Left forelimb (tissue), 1 donor: ENCODE data around the gene RNU2-63P.
"Not testable (repeated sequence)": the region's sequence is repeated elsewhere in the genome, so short reads cannot be mapped to it uniquely, and the experiment has no call there.

Source experiments
- DNase-seq: peaks from one replicate; pipeline ENCODE4 v3.0.0-alpha.2; 2018; ENCODE audit warnings: low spot score

Gene RNU2-63P

GRCh38 chr2:88016086-88016959 lies at the start of gene RNU2-63P:
TSS of gene RNU2-63P (minus strand) at chr2:88016547.
- peak; percentile 80 for DNase-seq

GRCh38 chr2:88061295-88061694 lies 44.9 kb upstream of the RNU2-63P start:
- no peak for DNase-seq

DNA sequence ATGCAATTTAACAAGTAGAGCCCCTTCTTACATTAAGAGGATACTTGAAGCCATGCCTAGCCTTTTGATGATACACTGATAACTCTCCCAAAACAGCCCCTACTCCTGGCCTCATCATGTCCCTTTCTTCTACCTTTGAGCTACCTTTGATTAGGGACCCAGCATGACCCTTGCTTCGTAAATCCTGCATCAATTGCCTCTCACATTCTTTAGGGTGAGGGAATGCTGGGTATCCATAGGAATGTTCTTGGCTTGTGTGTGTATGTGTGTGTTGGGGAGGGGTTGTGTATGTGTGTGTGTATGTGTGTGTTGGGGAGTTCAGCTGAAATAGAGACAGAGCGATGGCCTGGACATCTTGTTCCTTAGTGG lies 44.5 kb upstream of the RNU2-63P start:
- no peak for DNase-seq

GRCh38 chr2:88059979-88060906 lies 43.9 kb upstream of the RNU2-63P start:
- DNase-seq = no peak

- no peak for DNase-seq
Observed at GRCh38 chr2:88058191-88058590, 41.8 kb upstream of the RNU2-63P start.

GRCh38 chr2:88057437-88057844 lies 41.1 kb upstream of the RNU2-63P start:
- no peak for DNase-seq

- peak; percentile 93 for DNase-seq
Observed at GRCh38 chr2:88055371-88056128, 39.2 kb upstream of the RNU2-63P start, which contains the start of gene KRCC1. TSS of gene KRCC1 (minus strand) at chr2:88055783. CDS start at chr2:88028563, 27,220 bp downstream.

- DNase-seq = no peak
Observed at GRCh38 chr2:88054782-88055370, 38.5 kb upstream of the RNU2-63P start.

DNA sequence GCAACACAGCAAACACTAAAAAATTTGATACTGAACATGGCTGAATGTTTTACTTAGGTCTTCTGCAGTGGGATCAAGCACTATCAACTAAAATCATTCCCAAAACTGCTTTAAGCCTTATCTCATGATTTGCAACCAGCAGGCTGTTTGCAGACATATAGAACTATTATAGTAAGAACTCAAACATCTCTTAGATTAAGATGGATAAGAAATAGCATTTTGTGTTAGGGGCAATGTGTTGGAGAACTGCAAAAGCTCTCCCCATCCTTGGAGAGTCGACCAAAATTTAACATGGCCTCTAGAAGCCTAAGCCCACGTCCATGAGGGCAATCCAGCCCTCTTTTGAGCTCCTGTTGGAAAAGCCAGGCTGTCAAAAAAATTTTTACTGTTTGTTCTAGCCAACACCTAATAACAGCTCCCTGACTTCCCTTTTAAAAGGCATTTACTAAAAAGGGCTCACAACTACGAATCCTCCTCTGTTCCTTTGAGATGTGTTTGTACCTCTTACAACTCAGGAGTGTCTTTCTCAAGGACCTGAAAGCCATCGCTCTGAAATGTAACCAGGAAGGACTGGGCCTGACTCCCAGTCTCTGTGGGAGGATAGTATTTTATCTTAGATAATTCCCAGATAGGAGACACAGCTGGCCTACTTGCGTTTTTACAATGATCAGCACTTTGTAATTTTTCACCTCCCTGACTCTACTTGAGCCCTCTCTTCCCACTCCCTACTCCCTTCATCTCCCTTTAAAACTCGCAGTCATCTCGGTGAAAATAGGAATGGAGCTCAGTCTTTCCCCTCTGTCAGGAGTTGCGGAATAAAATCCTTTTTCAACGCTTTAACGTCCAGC lies 37.8 kb upstream of the RNU2-63P start:
- DNase-seq = no peak

- DNase-seq = no peak
Observed at GRCh38 chr2:88053296-88053695, 36.9 kb upstream of the RNU2-63P start.

GRCh38 chr2:88051792-88052191 lies 35.4 kb upstream of the RNU2-63P start:
- no peak for DNase-seq

GRCh38 chr2:88049622-88050021 lies 33.3 kb upstream of the RNU2-63P start:
- DNase-seq = no peak

DNA sequence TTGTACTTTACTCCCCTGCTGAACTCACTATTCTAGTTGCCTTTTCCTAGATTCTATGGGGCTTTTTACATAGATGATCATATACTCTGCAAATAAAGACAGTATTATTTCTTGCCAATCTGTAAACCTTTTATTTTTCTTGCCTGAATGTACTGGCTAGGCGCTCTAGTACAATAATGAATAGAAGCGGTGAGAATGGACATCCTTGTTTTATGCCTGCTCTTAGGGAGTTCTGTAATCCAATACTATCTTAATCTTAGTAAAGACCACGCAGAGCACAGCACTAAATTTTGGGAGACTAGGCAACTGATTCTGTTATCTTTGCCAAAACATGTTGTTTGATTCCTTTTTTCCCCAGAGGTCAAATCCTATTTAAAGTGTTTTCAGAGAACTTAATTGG lies 32.2 kb upstream of the RNU2-63P start:
- DNase-seq = no peak

GRCh38 chr2:88045561-88045960 lies 29.2 kb upstream of the RNU2-63P start:
- DNase-seq = not testable (repeated sequence)

DNA sequence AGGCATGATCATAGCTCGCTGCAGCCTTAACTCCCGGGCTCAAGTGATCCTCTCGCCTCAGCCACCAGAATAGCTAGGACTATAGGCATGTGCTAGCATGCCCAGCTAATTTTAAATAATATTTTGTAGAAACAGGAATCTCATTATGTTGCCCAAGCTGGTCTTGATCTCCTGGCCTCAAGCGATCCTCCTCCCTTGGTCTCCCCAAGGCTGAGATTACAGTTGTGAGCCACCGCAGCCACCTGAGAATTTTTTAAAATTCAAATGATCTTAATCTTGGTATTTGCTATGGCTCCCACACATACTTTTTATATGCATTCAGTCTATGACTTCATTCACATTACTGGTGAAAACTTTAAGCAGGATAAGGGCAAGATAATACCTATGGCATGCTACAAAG lies 26.1 kb upstream of the RNU2-63P start:
- DNase-seq = no peak

DNA sequence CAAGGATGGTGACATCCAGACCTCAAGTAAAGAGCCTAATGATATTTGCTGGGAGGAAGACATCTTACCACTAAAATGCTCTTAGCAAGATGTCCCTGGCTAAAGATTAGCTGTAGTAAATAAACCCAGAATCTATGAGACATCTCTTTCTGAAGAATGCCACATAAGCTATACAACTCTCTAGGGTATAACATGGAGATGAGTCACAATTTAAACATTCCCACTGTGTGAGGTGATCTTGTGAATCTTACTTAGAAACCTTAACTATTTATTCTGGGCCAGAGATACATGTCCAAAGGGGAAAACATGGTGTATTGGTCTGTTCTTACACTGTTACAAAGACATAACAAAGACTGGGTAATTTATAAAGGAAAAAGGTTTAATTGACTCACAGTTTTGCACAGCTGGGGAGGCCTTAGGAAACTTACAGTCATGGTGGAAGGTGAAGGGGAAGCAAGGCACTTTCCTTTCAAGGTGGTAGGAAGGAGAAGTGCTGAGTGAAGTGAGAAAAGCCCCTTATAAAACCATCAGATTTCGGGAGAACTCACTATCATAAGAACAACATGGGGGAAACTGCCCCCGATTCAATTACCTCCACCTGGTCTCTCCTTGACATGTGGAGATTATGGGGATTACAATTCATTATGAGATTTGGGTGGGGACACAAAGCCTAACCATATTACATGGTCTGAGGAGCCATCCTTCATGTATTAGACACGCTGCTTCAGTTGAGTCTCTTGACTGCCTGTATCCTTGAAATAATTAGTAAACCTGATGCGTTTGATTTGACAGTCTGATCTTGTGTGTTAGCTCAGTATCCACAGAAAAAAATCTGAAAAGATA lies 22.1 kb upstream of the RNU2-63P start:
- no peak for DNase-seq

- no peak for DNase-seq
Observed at GRCh38 chr2:88036606-88037005, 20.3 kb upstream of the RNU2-63P start.

- no peak for DNase-seq
Observed at GRCh38 chr2:88036182-88036581, 19.8 kb upstream of the RNU2-63P start.

DNA sequence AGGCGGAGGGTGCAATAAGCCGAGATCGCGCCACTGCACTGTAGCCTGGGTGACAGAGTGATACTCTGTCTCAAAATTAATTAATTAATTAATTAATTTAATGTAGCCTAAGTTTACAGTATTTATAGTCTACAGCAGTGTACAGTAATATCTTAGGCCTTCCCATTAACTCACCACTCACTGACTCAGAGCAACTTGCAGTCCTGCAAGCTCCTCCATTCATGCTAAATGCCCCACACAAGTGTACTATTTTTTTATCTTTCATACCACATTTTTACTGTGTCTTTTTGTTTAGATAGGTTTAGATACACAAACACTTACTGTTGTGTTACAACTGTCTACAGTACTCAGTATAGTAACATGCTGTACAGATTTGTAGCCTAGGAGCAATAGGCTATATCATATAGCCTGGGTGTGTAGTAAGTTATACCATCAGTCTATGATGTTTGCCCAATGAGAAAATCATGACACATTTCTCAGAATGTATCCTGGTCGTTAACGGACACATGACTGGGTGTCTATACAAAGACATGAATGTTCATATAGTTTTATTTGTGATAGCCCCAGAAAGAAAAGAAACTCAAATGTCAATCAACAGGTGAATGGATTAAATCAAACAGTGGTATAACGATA lies 15.8 kb upstream of the RNU2-63P start:
- no peak for DNase-seq
